Mammary epithelial cell (primary cell): ENCODE measurements around the gene SYNM.

ENCODE experiments used
- EZH2 ChIP-seq: IDR thresholded peaks from 2 replicates; pipeline ENCODE4 v1.6.1; 2012; ENCODE audit warnings: low read length, inconsistent platforms, borderline replicate concordance
- TF ChIP-seq, protein P1 (sequence below), 2 donors: IDR thresholded peaks in 1 of 2; conservative IDR thresholded peaks in 1 of 2; 2 replicates each; pipeline ENCODE4 v1.5.1; 2011 to 2012; ENCODE audit warnings: inconsistent platforms in 2 of 2, low read length in 2 of 2, mild to moderate bottlenecking in 2 of 2, control low read depth in 1 of 2, low read depth in 1 of 2; ENCODE audit not compliant: insufficient read depth in 1 of 2; ENCODE audit errors: extremely low read depth in 1 of 2

DNA sequence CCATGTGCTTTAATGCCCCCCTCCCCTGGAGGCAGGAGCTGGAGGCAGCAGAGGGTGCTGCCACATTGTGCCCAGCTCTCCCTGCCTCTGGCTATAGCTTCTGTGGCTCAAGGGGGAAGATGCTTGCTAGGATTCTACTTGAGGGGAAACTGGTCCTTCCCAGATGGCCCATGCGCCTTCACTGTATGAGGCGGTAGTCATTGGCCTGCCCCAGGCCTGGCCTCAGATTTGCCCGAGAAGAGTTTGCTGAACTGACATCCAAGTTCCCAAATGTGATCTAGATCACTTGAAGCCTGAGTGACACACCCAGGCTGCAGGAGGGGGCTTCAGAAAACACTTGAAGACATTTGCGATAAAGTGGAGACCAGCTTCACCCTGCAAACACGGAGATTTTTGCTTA is 4.1 kb downstream of the SYNM start:
- TF ChIP-seq, protein P1, sequence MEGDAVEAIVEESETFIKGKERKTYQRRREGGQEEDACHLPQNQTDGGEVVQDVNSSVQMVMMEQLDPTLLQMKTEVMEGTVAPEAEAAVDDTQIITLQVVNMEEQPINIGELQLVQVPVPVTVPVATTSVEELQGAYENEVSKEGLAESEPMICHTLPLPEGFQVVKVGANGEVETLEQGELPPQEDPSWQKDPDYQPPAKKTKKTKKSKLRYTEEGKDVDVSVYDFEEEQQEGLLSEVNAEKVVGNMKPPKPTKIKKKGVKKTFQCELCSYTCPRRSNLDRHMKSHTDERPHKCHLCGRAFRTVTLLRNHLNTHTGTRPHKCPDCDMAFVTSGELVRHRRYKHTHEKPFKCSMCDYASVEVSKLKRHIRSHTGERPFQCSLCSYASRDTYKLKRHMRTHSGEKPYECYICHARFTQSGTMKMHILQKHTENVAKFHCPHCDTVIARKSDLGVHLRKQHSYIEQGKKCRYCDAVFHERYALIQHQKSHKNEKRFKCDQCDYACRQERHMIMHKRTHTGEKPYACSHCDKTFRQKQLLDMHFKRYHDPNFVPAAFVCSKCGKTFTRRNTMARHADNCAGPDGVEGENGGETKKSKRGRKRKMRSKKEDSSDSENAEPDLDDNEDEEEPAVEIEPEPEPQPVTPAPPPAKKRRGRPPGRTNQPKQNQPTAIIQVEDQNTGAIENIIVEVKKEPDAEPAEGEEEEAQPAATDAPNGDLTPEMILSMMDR (conservative IDR thresholded peaks at IDR 0.05 in 1 of 2, IDR thresholded peaks at IDR 0.05 in 1 of 2; ENCODE audit: extremely low read depth in 1 of 2, insufficient read depth in 1 of 2, low read depth in 1 of 2, low read length in 2 of 2): no peak
- TF ChIP-seq EZH2: no peak
